Measurements from ENCODE around the gene TRIP6. TPM values are rescaled to one million over a fixed set of nuclear protein-coding genes. Genes with fewer than 3 reads are reported as not detected.
"Not testable (repeated sequence)": the region's sequence is repeated elsewhere in the genome, so short reads cannot be mapped to it uniquely, and the experiment has no call there.

TRIP6 gene
- polyA plus RNA-seq, 10 donors = 29.3 to 58.6 (median 39.7) TPM

GRCh38 chr7:100835903-100836811 is 31.0 kb upstream of the TRIP6 start:
- peak in 2 of 3 donors; percentile 22 to 65 for DNase-seq

GRCh38 chr7:100836812-100837098 is 30.4 kb upstream of the TRIP6 start:
- no peak for DNase-seq

GRCh38 chr7:100837099-100837836 is 29.9 kb upstream of the TRIP6 start:
- DNase-seq = peak; percentile 91 to 97 (median 94)

- DNase-seq = no peak
Measured at GRCh38 chr7:100839361-100839760, 27.8 kb upstream of the TRIP6 start.

GRCh38 chr7:100840470-100841100 is 26.6 kb upstream of the TRIP6 start:
- DNase-seq = no peak

GRCh38 chr7:100847360-100847759 is 19.8 kb upstream of the TRIP6 start:
- DNase-seq = no peak

- DNase-seq = peak; percentile 88 to 97 (median 94)
Measured at GRCh38 chr7:100852048-100852872, 14.9 kb upstream of the TRIP6 start, which contains the start of gene SLC12A9. TSS of gene SLC12A9 (plus strand) at chr7:100852713. CDS start at chr7:100854198, 1,485 bp downstream.

GRCh38 chr7:100854146-100854895 is 12.9 kb upstream of the TRIP6 start:
- DNase-seq = no peak

- not testable (repeated sequence) for DNase-seq
Measured at GRCh38 chr7:100854899-100855298, 12.3 kb upstream of the TRIP6 start.

- DNase-seq = no peak
Measured at GRCh38 chr7:100855515-100855914, 11.7 kb upstream of the TRIP6 start.

GRCh38 chr7:100856871-100857282 is 10.3 kb upstream of the TRIP6 start:
- no peak for DNase-seq

- DNase-seq = no peak
Measured at GRCh38 chr7:100859856-100860255, 7.3 kb upstream of the TRIP6 start.

GRCh38 chr7:100860702-100861615 is 6.2 kb upstream of the TRIP6 start:
- no peak for DNase-seq

GRCh38 chr7:100861616-100861985 is 5.6 kb upstream of the TRIP6 start:
- DNase-seq = no peak

GRCh38 chr7:100863406-100863950 is 3.7 kb upstream of the TRIP6 start:
- DNase-seq = peak in 1 of 3 donors; percentile 36

- no peak for DNase-seq
Measured at GRCh38 chr7:100864263-100864845, 2.8 kb upstream of the TRIP6 start.

GRCh38 chr7:100865372-100865911 is 1.7 kb upstream of the TRIP6 start:
- DNase-seq = peak in 1 of 3 donors; percentile 40

GRCh38 chr7:100865938-100866728 is 1.1 kb upstream of the TRIP6 start:
- DNase-seq = peak in 2 of 3 donors; percentile 50 to 72
